Measurements from ENCODE around the gene CD79B.

CD79B gene

DNA sequence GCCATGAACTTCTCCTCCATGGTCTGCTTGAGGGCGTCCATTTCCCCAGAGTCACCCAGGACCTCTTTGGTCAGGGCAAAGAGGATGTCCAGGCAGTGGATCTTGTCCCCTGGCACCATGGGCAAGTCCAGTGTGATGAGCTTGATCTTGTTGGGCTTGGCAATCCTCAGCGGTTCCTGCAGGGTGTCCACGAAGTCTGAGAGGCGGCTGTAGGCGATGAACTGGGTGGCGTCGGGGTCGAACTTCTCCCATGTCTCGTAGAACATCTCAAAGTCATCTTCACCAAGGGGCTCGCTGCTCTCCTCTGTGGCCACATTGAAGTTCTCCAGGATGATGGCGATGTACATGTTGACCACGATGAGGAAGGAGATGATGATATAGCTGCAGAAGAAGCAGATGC, 9.0 kb upstream of the CD79B start:
- TF ChIP-seq ZNF565 (CRISPR knock-in tag; conservative IDR thresholded peaks at IDR 0.05; ENCODE audit: low read depth) (no peak), GLIS3 (CRISPR knock-in tag; IDR thresholded peaks at IDR 0.05) (no peak), CREB5 (CRISPR knock-in tag; IDR thresholded peaks at IDR 0.05; ENCODE audit: low read depth) (no peak), TOX (CRISPR knock-in tag; IDR thresholded peaks at IDR 0.05; ENCODE audit: borderline replicate concordance) (no peak), ISL1 (CRISPR knock-in tag; IDR thresholded peaks at IDR 0.05) (no peak), TSHZ2 (CRISPR knock-in tag; IDR thresholded peaks at IDR 0.05) (no peak), TCF4 (CRISPR knock-in tag; IDR thresholded peaks at IDR 0.05; ENCODE audit: borderline replicate concordance) (no peak), BACH2 (CRISPR knock-in tag; IDR thresholded peaks at IDR 0.05; ENCODE audit: borderline replicate concordance) (no peak), ZC3H10 (CRISPR knock-in tag; IDR thresholded peaks at IDR 0.05) (no peak), ZFP30 (CRISPR knock-in tag; IDR thresholded peaks at IDR 0.05) (no peak), ZNF70 (CRISPR knock-in tag; IDR thresholded peaks at IDR 0.05) (no peak), SNAI2 (CRISPR knock-in tag; IDR thresholded peaks at IDR 0.05) (no peak), ZNF8 (CRISPR knock-in tag; IDR thresholded peaks at IDR 0.05) (no peak), PPARA (CRISPR knock-in tag; IDR thresholded peaks at IDR 0.05; ENCODE audit: borderline replicate concordance) (no peak)
- TF ChIP-seq, protein P1, sequence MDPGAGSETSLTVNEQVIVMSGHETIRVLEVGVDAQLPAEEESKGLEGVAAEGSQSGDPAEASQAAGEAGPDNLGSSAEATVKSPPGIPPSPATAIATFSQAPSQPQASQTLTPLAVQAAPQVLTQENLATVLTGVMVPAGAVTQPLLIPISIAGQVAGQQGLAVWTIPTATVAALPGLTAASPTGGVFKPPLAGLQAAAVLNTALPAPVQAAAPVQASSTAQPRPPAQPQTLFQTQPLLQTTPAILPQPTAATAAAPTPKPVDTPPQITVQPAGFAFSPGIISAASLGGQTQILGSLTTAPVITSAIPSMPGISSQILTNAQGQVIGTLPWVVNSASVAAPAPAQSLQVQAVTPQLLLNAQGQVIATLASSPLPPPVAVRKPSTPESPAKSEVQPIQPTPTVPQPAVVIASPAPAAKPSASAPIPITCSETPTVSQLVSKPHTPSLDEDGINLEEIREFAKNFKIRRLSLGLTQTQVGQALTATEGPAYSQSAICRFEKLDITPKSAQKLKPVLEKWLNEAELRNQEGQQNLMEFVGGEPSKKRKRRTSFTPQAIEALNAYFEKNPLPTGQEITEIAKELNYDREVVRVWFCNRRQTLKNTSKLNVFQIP (CRISPR knock-in tag; IDR thresholded peaks at IDR 0.05; ENCODE audit: borderline replicate concordance, low read depth) = no peak
- TF ChIP-seq, protein P2, sequence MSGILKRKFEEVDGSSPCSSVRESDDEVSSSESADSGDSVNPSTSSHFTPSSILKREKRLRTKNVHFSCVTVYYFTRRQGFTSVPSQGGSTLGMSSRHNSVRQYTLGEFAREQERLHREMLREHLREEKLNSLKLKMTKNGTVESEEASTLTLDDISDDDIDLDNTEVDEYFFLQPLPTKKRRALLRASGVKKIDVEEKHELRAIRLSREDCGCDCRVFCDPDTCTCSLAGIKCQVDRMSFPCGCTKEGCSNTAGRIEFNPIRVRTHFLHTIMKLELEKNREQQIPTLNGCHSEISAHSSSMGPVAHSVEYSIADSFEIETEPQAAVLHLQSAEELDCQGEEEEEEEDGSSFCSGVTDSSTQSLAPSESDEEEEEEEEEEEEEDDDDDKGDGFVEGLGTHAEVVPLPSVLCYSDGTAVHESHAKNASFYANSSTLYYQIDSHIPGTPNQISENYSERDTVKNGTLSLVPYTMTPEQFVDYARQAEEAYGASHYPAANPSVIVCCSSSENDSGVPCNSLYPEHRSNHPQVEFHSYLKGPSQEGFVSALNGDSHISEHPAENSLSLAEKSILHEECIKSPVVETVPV (CRISPR knock-in tag; IDR thresholded peaks at IDR 0.05) = no peak
- ATAC-seq = no peak

DNA sequence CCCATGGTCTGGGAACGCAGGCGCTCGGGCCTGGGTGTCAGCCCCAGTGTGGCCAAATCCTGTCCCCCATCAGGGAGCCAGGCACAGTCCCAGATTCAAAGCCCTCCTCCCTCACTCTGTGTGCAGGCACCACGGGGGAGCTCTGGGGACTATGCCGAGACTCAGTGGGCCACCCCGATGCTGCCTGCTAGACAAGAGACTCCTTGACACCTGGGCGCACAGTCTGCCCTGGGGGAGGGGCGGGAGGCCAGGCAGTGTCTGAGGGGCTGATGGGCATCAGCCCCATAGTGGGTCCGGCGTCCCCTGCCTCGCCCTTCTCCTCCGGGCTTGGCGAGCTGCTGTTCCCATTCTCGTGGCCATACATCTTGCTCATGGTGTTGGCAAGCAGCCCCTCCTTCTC, 8.5 kb upstream of the CD79B start:
- TF ChIP-seq ZNF8 (CRISPR knock-in tag; IDR thresholded peaks at IDR 0.05) (no peak), ISL1 (CRISPR knock-in tag; IDR thresholded peaks at IDR 0.05) (no peak), ZNF70 (CRISPR knock-in tag; IDR thresholded peaks at IDR 0.05) (no peak), ESRRG (CRISPR knock-in tag; IDR thresholded peaks at IDR 0.05) (no peak), ARNTL (CRISPR knock-in tag; IDR thresholded peaks at IDR 0.05; ENCODE audit: borderline replicate concordance, low read depth) (no peak)
- TF ChIP-seq, protein P1 (CRISPR knock-in tag; IDR thresholded peaks at IDR 0.05; ENCODE audit: borderline replicate concordance, low read depth) = no peak
- TF ChIP-seq, protein P2 (CRISPR knock-in tag; IDR thresholded peaks at IDR 0.05) = no peak
- ATAC-seq = no peak

- TF ChIP-seq PATZ1 (CRISPR knock-in tag; IDR thresholded peaks at IDR 0.05; ENCODE audit: borderline replicate concordance) (no peak), TOX (CRISPR knock-in tag; IDR thresholded peaks at IDR 0.05; ENCODE audit: borderline replicate concordance) (no peak), BACH2 (CRISPR knock-in tag; IDR thresholded peaks at IDR 0.05; ENCODE audit: borderline replicate concordance) (no peak), ARNTL (CRISPR knock-in tag; IDR thresholded peaks at IDR 0.05; ENCODE audit: borderline replicate concordance, low read depth) (no peak), ZFP3 (CRISPR knock-in tag; IDR thresholded peaks at IDR 0.05) (no peak), CSDC2 (CRISPR knock-in tag; IDR thresholded peaks at IDR 0.05) (no peak)
- ATAC-seq = no peak; the same call in 2 of the 3 replicates
Measured at GRCh38 chr17:63939884-63940283, 7.8 kb upstream of the CD79B start.
